Measurements from ENCODE around the gene ATRNL1.
A peak's percentile ranks its signal among the peaks of the same experiment; 100 is the strongest.

Gene ATRNL1

GRCh38 chr10:115867305-115867704 lies 774.1 kb downstream of the ATRNL1 start:
- FAIRE-seq (no peak), DNase-seq (ENCODE audit: insufficient read length, low spot score) (no peak)

- FAIRE-seq (no peak), DNase-seq (ENCODE audit: insufficient read length, low spot score) (no peak)
Observed at GRCh38 chr10:115871855-115872254, 778.7 kb downstream of the ATRNL1 start.

GRCh38 chr10:115875172-115875571 lies 782.0 kb downstream of the ATRNL1 start:
- no peak for DNase-seq (ENCODE audit: insufficient read length, low spot score)
- no peak for FAIRE-seq

GRCh38 chr10:115879372-115880089 lies 786.4 kb downstream of the ATRNL1 start:
- no peak for DNase-seq (ENCODE audit: insufficient read length, low spot score)
- no peak for FAIRE-seq

GRCh38 chr10:115882021-115882420 lies 788.9 kb downstream of the ATRNL1 start:
- DNase-seq (ENCODE audit: insufficient read length, low spot score), result no peak
- FAIRE-seq, result no peak

- DNase-seq (ENCODE audit: insufficient read length, low spot score) (no peak), FAIRE-seq (no peak)
Observed at GRCh38 chr10:115883372-115883771, 790.2 kb downstream of the ATRNL1 start.

- FAIRE-seq, result no peak
Observed at GRCh38 chr10:115884331-115884730, 791.2 kb downstream of the ATRNL1 start.

GRCh38 chr10:115895166-115895565 lies 802.0 kb downstream of the ATRNL1 start:
- FAIRE-seq, result no peak
- no peak for DNase-seq (ENCODE audit: insufficient read length, low spot score)

More at GRCh38 chr10:115884331-115884730, 791.2 kb downstream of the ATRNL1 start:
- DNase-seq (ENCODE audit: insufficient read length, low spot score), result no peak

GRCh38 chr10:115898242-115898641 lies 805.1 kb downstream of the ATRNL1 start:
- DNase-seq (ENCODE audit: insufficient read length, low spot score) (no peak), FAIRE-seq (no peak)

GRCh38 chr10:115902596-115902995 lies 809.4 kb downstream of the ATRNL1 start:
- DNase-seq (ENCODE audit: insufficient read length, low spot score) (no peak), FAIRE-seq (no peak)

- FAIRE-seq (no peak), DNase-seq (ENCODE audit: insufficient read length, low spot score) (no peak)
Observed at GRCh38 chr10:115903207-115903606, 810.0 kb downstream of the ATRNL1 start.

- no peak for FAIRE-seq
- DNase-seq (ENCODE audit: insufficient read length, low spot score), result no peak
Observed at GRCh38 chr10:115903845-115904244, 810.7 kb downstream of the ATRNL1 start.

GRCh38 chr10:115909037-115909436 lies 815.9 kb downstream of the ATRNL1 start:
- FAIRE-seq (no peak), DNase-seq (ENCODE audit: insufficient read length, low spot score) (no peak)

- FAIRE-seq (no peak), DNase-seq (ENCODE audit: insufficient read length, low spot score) (no peak)
Observed at GRCh38 chr10:115909962-115910731, 817.0 kb downstream of the ATRNL1 start.

- FAIRE-seq, result no peak
- DNase-seq (ENCODE audit: insufficient read length, low spot score), result no peak
Observed at GRCh38 chr10:115914475-115914874, 821.3 kb downstream of the ATRNL1 start.

- FAIRE-seq, result no peak
- DNase-seq (ENCODE audit: insufficient read length, low spot score), result no peak
Observed at GRCh38 chr10:115915429-115915828, 822.3 kb downstream of the ATRNL1 start.

GRCh38 chr10:115918812-115919211 lies 825.6 kb downstream of the ATRNL1 start:
- FAIRE-seq (no peak), DNase-seq (ENCODE audit: insufficient read length, low spot score) (no peak)

- FAIRE-seq, result peak; percentile 55
- DNase-seq (ENCODE audit: insufficient read length, low spot score), result no peak
Observed at GRCh38 chr10:115921795-115922194, 828.6 kb downstream of the ATRNL1 start.

GRCh38 chr10:115931309-115931708 lies 838.1 kb downstream of the ATRNL1 start:
- FAIRE-seq, result no peak
- DNase-seq (ENCODE audit: insufficient read length, low spot score), result no peak

GRCh38 chr10:115932099-115932498 lies 838.9 kb downstream of the ATRNL1 start:
- FAIRE-seq (no peak), DNase-seq (ENCODE audit: insufficient read length, low spot score) (no peak)

- DNase-seq (ENCODE audit: insufficient read length, low spot score) (no peak), FAIRE-seq (no peak)
Observed at GRCh38 chr10:115933098-115933497, 839.9 kb downstream of the ATRNL1 start.

GRCh38 chr10:115935731-115936130 lies 842.6 kb downstream of the ATRNL1 start:
- FAIRE-seq (no peak), DNase-seq (ENCODE audit: insufficient read length, low spot score) (no peak)

All from HTR-8/SVneo (cell line).